NCI-H1417 treated with DMSO at 0.1 percent for 48 hours (cell line): ENCODE results near the gene NUP133.
"Not testable (repeated sequence)": the region's sequence is repeated elsewhere in the genome, so short reads cannot be mapped to it uniquely, and the experiment has no call there.

Source experiments
- DNase-seq: peaks from one replicate; lab custom pipeline; 2025; lab: John Stamatoyannopoulos, UW

Gene NUP133

DNA sequence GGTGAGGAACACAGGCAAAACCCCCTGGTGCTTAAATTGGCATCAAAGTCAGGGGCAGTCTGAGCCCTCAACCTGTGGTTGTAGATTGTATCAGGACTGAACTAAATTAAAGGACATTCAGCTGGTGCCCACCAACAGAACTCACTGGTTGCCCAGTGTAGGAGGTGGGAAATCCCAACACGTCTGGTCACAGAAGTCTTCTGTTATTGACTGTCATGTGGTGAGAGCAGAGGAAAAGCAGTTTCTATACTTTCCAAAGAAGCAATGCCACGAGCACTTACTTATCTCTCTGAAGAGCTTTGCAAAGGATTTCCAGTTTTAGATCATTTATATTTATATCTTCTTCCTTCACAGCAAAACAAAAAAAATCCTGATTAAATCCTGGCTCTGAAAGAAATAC, 59.3 kb downstream of the NUP133 start:
- DNase-seq: no peak

DNA sequence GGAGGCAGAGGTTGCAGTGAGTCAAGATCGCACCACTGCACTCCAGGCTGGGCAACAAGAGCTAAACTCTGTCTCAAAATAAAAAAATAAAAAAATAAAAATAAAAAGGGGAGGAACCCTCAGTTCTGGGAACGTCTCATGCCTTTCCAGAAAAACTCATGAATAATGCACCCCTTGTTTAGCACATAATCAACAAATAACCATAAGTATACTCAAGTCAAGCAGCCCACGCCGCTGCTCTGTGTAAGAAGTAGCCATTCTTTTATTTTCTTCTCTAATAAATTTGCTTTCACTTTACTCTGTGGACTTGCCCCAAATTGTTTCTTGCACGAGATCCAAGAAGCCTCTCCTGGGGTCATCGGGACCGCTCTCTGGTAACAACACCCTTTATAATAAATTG, 59.8 kb downstream of the NUP133 start:
- DNase-seq: no peak

- no peak for DNase-seq
Observed at GRCh38 chr1:229447809-229448252, 60.3 kb downstream of the NUP133 start.

DNA sequence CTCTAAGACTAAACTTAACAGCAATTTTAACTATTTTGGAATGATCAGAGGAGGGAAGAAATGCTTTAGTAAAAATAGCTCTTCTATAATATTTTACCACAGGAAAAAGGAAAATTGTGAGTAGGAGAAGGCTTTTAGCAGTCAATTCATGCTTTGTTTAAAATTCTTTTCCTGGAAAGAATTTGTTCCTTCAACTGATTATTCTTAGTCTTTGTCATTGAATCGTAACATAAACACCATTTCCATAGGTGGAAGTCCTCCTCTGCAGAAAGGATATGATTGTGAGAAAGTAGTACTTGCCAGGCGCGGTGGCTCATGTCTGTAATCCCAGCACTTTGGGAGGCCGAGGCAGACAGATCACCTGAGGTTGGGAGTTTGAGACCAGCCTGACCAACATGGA, 62.3 kb downstream of the NUP133 start:
- no peak for DNase-seq

GRCh38 chr1:229440851-229441537, 67.1 kb downstream of the NUP133 start:
- no peak for DNase-seq

- DNase-seq: no peak
Observed at GRCh38 chr1:229438021-229438420, 70.1 kb downstream of the NUP133 start.

GRCh38 chr1:229437443-229437842, 70.7 kb downstream of the NUP133 start:
- DNase-seq: no peak

- DNase-seq: no peak
Observed at GRCh38 chr1:229436201-229436600, 71.9 kb downstream of the NUP133 start.

GRCh38 chr1:229434641-229435051, 73.5 kb downstream of the NUP133 start:
- no peak for DNase-seq

DNA sequence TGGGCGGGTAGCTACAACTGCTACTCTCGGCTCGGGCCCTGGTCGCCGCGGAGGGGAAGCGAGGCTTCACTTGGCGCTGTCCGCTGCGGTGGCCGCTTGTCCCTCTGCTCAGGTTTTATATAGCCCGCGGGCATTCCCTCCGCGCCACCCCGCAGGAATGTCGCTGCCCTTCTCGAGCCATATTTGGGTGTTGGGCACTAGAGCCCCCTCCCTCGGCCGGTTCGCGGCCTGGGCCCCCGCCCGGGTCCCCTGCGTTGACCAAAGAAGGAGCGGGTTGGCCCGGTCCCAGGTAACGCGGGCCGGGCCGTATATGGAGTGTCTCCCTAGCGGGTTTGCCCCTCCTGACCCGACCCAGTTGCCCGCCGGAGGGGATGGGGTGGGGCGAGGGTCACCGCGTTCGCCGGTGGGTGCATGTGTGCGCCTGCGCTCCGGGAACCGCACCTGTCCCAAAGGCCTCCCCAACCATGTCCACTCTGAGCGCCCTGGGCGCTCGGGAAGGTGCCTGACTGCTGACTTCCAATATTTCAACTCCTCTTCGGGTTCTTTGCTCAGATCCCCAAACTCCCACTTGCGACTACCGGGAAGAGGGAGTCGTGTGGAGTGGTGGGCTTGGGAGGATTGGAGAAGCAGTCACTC, 74.0 kb downstream of the NUP133 start, which contains the start of gene ACTA1:
Gene ACTA1, minus strand, starts transcription at position 90 of the 636 bp plus-strand sequence. CDS start 979 bp downstream, outside the sequence.
- DNase-seq: no peak

- DNase-seq: no peak
Observed at GRCh38 chr1:229433364-229434004, 74.7 kb downstream of the NUP133 start.

GRCh38 chr1:229432905-229433304, 75.2 kb downstream of the NUP133 start:
- no peak for DNase-seq

- DNase-seq: no peak
Observed at GRCh38 chr1:229432116-229432461, 76.1 kb downstream of the NUP133 start.

- DNase-seq: no peak
Observed at GRCh38 chr1:229431284-229432115, 76.6 kb downstream of the NUP133 start.

DNA sequence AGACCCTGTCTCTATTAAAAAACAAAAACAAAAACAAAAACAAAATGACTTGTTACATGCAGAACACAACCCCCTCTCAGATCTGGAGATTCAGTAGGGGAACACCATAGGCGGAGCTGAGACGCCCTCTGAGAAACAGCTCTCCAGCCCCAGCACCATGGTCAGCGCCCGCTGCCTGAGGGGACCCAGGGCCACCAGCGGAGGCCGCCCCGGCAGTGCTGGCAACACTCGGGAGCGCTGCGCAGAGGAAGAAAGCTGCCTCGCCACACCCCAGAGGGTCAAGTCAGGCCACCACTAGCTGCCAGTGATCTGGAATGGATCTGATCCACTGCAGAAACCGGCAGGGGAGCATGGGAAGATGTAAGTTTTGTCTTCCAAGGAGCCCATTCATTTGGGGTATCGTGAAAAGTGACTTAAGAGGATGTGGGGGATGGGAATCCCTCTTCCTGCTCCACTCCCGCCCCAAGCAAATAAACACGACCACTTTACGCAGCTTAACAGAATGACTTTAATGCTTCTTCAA, 77.3 kb downstream of the NUP133 start:
- DNase-seq: no peak

GRCh38 chr1:229428256-229428655, 79.9 kb downstream of the NUP133 start:
- no peak for DNase-seq

- no peak for DNase-seq
Observed at GRCh38 chr1:229427572-229427971, 80.6 kb downstream of the NUP133 start.

GRCh38 chr1:229425564-229426159, 82.5 kb downstream of the NUP133 start:
- no peak for DNase-seq

DNA sequence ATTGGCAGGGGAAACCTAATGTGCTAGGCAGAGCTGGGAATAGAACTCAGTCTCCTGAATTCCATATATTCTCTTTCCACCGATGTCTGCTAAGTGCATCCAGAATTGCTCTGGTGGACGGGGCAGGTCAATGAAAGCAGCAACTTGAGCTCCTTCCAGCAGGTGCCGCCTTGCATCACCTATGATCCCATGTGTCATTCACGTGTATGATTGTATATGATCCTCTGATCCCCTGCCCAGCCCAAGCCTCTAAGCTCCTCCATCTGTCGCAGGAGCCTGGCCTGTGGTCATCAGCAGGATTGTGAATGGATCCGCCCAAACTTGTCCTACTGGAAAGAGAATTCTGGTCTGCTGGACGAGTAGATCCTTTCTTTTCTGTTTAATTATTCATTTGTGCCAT, 87.4 kb downstream of the NUP133 start:
- DNase-seq: no peak

GRCh38 chr1:229420224-229420623, 87.9 kb downstream of the NUP133 start:
- no peak for DNase-seq

GRCh38 chr1:229418586-229418985, 89.6 kb downstream of the NUP133 start:
- DNase-seq: not testable (repeated sequence)

GRCh38 chr1:229412810-229413209, 95.3 kb downstream of the NUP133 start:
- not testable (repeated sequence) for DNase-seq
